Gastroesophageal sphincter (tissue), 3 donors: ENCODE data around the gene ATRIP.
A peak's percentile ranks its signal among the peaks of the same experiment; 100 is the strongest.

ENCODE experiments used
- CTCF ChIP-seq, 4 experiments: fragments of 200-600 bp in 2 of 4; fragments of 450-650 bp in 2 of 4; sonication (generic) in 1 of 4; IDR thresholded peaks; one replicate each; pipeline ENCODE4 v1.5.1; 2017 to 2019; ENCODE audit warnings: antibody characterized with exemption in 4 of 4, mild to moderate bottlenecking in 2 of 4, moderate library complexity in 2 of 4
- POLR2A ChIP-seq, 2 donors: fragments of 450-650 bp; IDR thresholded peaks; one replicate each; pipeline ENCODE4 v1.6.1; 2017; ENCODE audit warnings: antibody characterized with exemption in 2 of 2, mild to moderate bottlenecking in 2 of 2, moderate library complexity in 1 of 2

GRCh38 chr3:48504051-48504946, 57.8 kb downstream of the ATRIP start, which contains the start of gene SHISA5:
- TF ChIP-seq CTCF (IDR thresholded peaks at IDR 0.05) (peak in 1 of 4 experiments; percentile 13), POLR2A (IDR thresholded peaks at IDR 0.05) (peak; percentile 59 to 69)
